H1 (cell line): ENCODE measurements around the gene DOCK1. TPM values are rescaled to one million over a fixed set of nuclear protein-coding genes. Genes with fewer than 3 reads are reported as not detected.

Experiments
- BRCA1 ChIP-seq: IDR thresholded peaks from 2 replicates; pipeline ENCODE4 v1.6.1; 2012; ENCODE audit warnings: low read depth, low read length, improper control_type of control experiment
- CHD7 ChIP-seq: fragments of 300-600 bp; sonication (generic); IDR thresholded peaks from 2 replicates; pipeline ENCODE4 v1.7.1; 2012; ENCODE audit warnings: low read length, moderate library complexity, mild to moderate bottlenecking, inconsistent platforms; ENCODE audit not compliant: insufficient replicate concordance
- CTCF ChIP-seq, 3 experiments: IDR thresholded peaks; 1 replicate in 2 of 3; 2 replicates in 1 of 3; pipeline versions ENCODE4 v1.5.1 to v1.6.1; 2011; ENCODE audit warnings: low read length in 3 of 3, mild to moderate bottlenecking in 3 of 3, inconsistent platforms in 2 of 3, low read depth in 1 of 3, moderate library complexity in 1 of 3; ENCODE audit not compliant: insufficient read depth in 1 of 3; ENCODE audit errors: control extremely low read depth in 1 of 3
- KDM5A ChIP-seq: fragments of 200-600 bp; IDR thresholded peaks from 2 replicates; pipeline ENCODE4 v1.7.1; 2012; ENCODE audit warnings: mild to moderate bottlenecking, low read length, inconsistent platforms, mixed read lengths
- POLR2A ChIP-seq, 2 experiments: IDR thresholded peaks; 1 replicate in 1 of 2; 2 replicates in 1 of 2; pipeline ENCODE4 v1.6.1; 2011; ENCODE audit warnings: low read depth in 2 of 2, low read length in 2 of 2, mild to moderate bottlenecking in 2 of 2; ENCODE audit errors: control extremely low read depth in 1 of 2
- SIN3A ChIP-seq, 2 experiments: IDR thresholded peaks in 1 of 2; conservative IDR thresholded peaks in 1 of 2; 2 replicates each; pipeline ENCODE4 v1.6.1; 2011 to 2012; ENCODE audit warnings: low read length in 2 of 2, improper control_type of control experiment in 1 of 2, low read depth in 1 of 2, mild to moderate bottlenecking in 1 of 2
- SUZ12 ChIP-seq: fragments of 200-600 bp; sonication (generic); IDR thresholded peaks from 2 replicates; pipeline ENCODE4 v1.6.1; 2012; ENCODE audit warnings: mild to moderate bottlenecking, inconsistent platforms, low read length, moderate library complexity, mixed read lengths
- YY1 ChIP-seq: IDR thresholded peaks from 2 replicates; pipeline ENCODE4 v1.6.1; 2011; ENCODE audit warnings: low read depth, mild to moderate bottlenecking, low read length
- polyA plus RNA-seq, 7 experiments: library from polyadenylated mRNA; depleted of rRNA in 3 of 7; stranded (reverse) in 5 of 7; unstranded in 2 of 7; fragments of >200 nt in 5 of 7; fragments of 200-250 nt in 2 of 7; gene quantifications; 1 replicate in 5 of 7; 2 replicates in 1 of 7; 4 replicates in 1 of 7; pipeline versions ENCODE4 v1.2.1 to v1.2.3, GENCODE V29; 2011 to 2013; ENCODE audit warnings: missing spikeins in 2 of 7, mixed read lengths in 2 of 7
- total RNA-seq: library from RNA; stranded (reverse); fragmentation: NEBNext Ultra II Directional; extraction: Animal tissue kit (Norgen Biotek cat#: 25700); gene quantifications from 2 replicates; pipeline ENCODE4 v1.2.1, GENCODE V29; 2021

DOCK1 gene
- total and polyA plus RNA-seq, 2 of the 8 experiments (the other 6 are each of a cell fraction or from before 2014, with no cell fraction given), result 11.6 to 53.0 TPM

GRCh38 chr10:127069436-127069835, 164.2 kb downstream of the DOCK1 start (continued):
- TF ChIP-seq CHD7 (no peak), SUZ12 (no peak), CTCF (IDR thresholded peaks at IDR 0.05; ENCODE audit: control extremely low read depth in 1 of 3, insufficient read depth in 1 of 3, low read depth in 1 of 3, low read length in 3 of 3) (no peak), YY1 (no peak), BRCA1 (no peak), KDM5A (no peak), SIN3A (conservative IDR thresholded peaks at IDR 0.05 in 1 of 2, IDR thresholded peaks at IDR 0.05 in 1 of 2; ENCODE audit: low read depth in 1 of 2, low read length in 2 of 2) (no peak), POLR2A (IDR thresholded peaks at IDR 0.05; ENCODE audit: control extremely low read depth in 1 of 2, low read depth in 2 of 2, low read length in 2 of 2) (no peak)
- TF ChIP-seq, all 59 proteins: peak for 0
